Common myeloid progenitor, CD34-positive (primary cell): ENCODE data around the gene MFAP4.

Experiments
- CTCF ChIA-PET: fragments of 350-600 bp; sonication (Branson Sonifier 250); formaldehyde crosslinking; loops from one replicate; lab custom pipeline; 2021; ENCODE audit warnings: antibody characterized with exemption; lab: Charles Lee
- POLR2A ChIA-PET: fragments of 350-600 bp; sonication (Branson Sonifier 250); formaldehyde crosslinking; loops from one replicate; lab custom pipeline; 2021; ENCODE audit warnings: antibody characterized with exemption; lab: Charles Lee
- DNase-seq, 3 donors: peaks; one replicate each; pipeline versions ENCODE4 v3.0.0 to v3.0.0-alpha.2; 2013
- H3K27ac ChIP-seq, 2 experiments: 1 replicate in 1 of 2; 2 replicates in 1 of 2; pipeline ENCODE4 v1.7.0; 2013; ENCODE audit warnings: inconsistent platforms in 2 of 2, low read length in 2 of 2, mild to moderate bottlenecking in 2 of 2, low read depth in 1 of 2, moderate library complexity in 1 of 2; ENCODE audit not compliant: severe bottlenecking in 2 of 2, insufficient read depth in 1 of 2, poor library complexity in 1 of 2
- H3K27me3 ChIP-seq, 5 experiments: replicated peaks in 2 of 5; 1 replicate in 3 of 5; 2 replicates in 2 of 5; pipeline versions ENCODE4 v1.6.1 to v1.7.0; 2013; ENCODE audit warnings: low read length in 4 of 5, mild to moderate bottlenecking in 2 of 5, moderate library complexity in 2 of 5, inconsistent platforms in 1 of 5; ENCODE audit not compliant: insufficient read depth in 5 of 5, control insufficient read depth in 4 of 5
- H3K36me3 ChIP-seq, 4 experiments: 1 replicate in 2 of 4; 2 replicates in 2 of 4; pipeline versions ENCODE4 v1.6.1 to v1.7.0; 2013; ENCODE audit warnings: low read length in 3 of 4, control low read depth in 1 of 4, mild to moderate bottlenecking in 1 of 4; ENCODE audit not compliant: control insufficient read depth in 4 of 4, insufficient read depth in 4 of 4
- H3K4me1 ChIP-seq, 4 experiments: 1 replicate in 3 of 4; 2 replicates in 1 of 4; pipeline versions ENCODE4 v1.6.1 to v1.7.1; 2013; ENCODE audit warnings: low read length in 3 of 4, mild to moderate bottlenecking in 3 of 4, control low read depth in 1 of 4, inconsistent platforms in 1 of 4, moderate library complexity in 1 of 4; ENCODE audit not compliant: control insufficient read depth in 4 of 4, insufficient read depth in 4 of 4; ENCODE audit errors: control extremely low read depth in 1 of 4
- H3K4me3 ChIP-seq, 7 experiments: 1 replicate in 4 of 7; 2 replicates in 3 of 7; pipeline versions ENCODE4 v1.5.1 to v1.7.0; 2013; ENCODE audit warnings: mild to moderate bottlenecking in 7 of 7, low read length in 6 of 7, moderate library complexity in 6 of 7, inconsistent platforms in 2 of 7, low read depth in 2 of 7, control low read depth in 1 of 7; ENCODE audit not compliant: insufficient read depth in 4 of 7, control insufficient read depth in 1 of 7; ENCODE audit errors: extremely low read depth in 1 of 7
- H3K9me3 ChIP-seq, 5 experiments: 1 replicate in 4 of 5; 2 replicates in 1 of 5; pipeline versions ENCODE4 v1.6.1 to v1.7.1; 2013; ENCODE audit warnings: low read length in 4 of 5, mild to moderate bottlenecking in 2 of 5, inconsistent platforms in 1 of 5, low read depth in 1 of 5, moderate library complexity in 1 of 5; ENCODE audit not compliant: control insufficient read depth in 4 of 5, insufficient read depth in 2 of 5; ENCODE audit errors: control extremely low read depth in 1 of 5
- WGBS: methylation state at CpG from one replicate; pipeline ENCODE4 v1.1.5; 2013; ENCODE audit not compliant: insufficient coverage; 5-methylcytosine and 5-hydroxymethylcytosine counted together

Gene MFAP4

DNA sequence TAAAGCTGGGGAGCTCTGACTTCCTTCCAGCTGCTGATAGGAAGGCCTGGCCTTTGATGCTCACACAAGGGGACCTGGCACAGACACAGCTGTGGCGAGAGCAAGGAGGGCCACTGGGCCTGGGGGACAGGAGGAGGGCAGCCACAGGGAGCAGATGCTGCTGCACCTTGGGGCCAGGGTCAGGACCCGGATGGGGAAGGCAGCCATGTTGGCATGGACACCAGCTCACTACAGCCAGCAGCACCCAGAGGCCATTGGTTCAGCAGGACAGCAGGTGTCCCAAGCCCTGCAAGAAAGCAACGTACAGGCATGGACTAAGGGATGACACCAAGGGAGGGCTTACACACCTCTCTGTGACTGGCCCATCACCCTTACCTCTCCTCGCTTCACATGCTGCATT is 16.0 kb upstream of the MFAP4 start:
- no peak overlapping the region for H3K4me3 ChIP-seq
- POLR2A ChIA-PET: no interaction called here
- H3K36me3 ChIP-seq: no peaks in the 10 kb centered on the region
- peaks cover 5 to 19% (median 8%) of the 10 kb centered on the region in 4 experiments for H3K4me1 ChIP-seq
- peaks cover 0 to 3% (median 0%) of the 10 kb centered on the region in 5 experiments for H3K27me3 ChIP-seq
- no peak overlapping the region for H3K27ac ChIP-seq
- CTCF ChIA-PET: interaction anchor here (0.6 to 1.4 kb wide), 7 partner anchors 9 to 635 kb away, joined by 3 to 6 read pairs (median 3); partner anchors contain the start of gene B9D1
- H3K9me3 ChIP-seq: no peaks in the 10 kb centered on the region
- WGBS: 98% methylated on average over 4 of the region's 4 CpGs
- DNase-seq: no peak

DNA sequence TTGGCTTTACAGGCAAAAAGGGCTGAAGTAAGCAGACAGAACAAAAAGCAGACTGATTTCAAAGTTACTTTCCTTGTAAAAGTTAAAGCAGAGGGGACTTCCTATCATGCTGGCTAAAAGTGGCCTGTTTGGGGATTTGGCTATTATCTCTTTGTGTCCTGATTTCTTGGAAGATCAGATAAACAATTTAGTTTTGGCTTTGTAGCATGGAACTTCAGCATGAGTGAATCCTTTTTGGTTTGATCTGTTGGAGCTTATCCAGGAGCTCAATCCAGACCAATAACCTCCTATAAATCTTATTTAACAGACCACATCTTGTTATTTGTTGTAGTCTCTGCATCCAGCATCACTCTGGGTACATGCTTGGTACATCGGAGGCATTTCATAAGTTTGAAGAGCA is 15.2 kb upstream of the MFAP4 start:
- CTCF ChIA-PET: interaction anchor here (0.8 to 1.8 kb wide), 5 partner anchors 14 to 45 kb away, joined by 3 to 6 read pairs (median 3); no protein-coding TSS in a partner anchor
- POLR2A ChIA-PET: no interaction called here
- no CpG with 5 or more reads among the region's 1 CpG for WGBS
- Histone ChIP-seq H3K9me3 (no peaks in the 10 kb centered on the region), H3K4me1 (peaks cover 6 to 26% (median 17%) of the 10 kb centered on the region in 4 experiments), H3K4me3 (no peak overlapping the region), H3K36me3 (no peaks in the 10 kb centered on the region), H3K27me3 (peaks cover 0 to 3% (median 0%) of the 10 kb centered on the region in 5 experiments), H3K27ac (no peak overlapping the region)
- DNase-seq: no peak

DNA sequence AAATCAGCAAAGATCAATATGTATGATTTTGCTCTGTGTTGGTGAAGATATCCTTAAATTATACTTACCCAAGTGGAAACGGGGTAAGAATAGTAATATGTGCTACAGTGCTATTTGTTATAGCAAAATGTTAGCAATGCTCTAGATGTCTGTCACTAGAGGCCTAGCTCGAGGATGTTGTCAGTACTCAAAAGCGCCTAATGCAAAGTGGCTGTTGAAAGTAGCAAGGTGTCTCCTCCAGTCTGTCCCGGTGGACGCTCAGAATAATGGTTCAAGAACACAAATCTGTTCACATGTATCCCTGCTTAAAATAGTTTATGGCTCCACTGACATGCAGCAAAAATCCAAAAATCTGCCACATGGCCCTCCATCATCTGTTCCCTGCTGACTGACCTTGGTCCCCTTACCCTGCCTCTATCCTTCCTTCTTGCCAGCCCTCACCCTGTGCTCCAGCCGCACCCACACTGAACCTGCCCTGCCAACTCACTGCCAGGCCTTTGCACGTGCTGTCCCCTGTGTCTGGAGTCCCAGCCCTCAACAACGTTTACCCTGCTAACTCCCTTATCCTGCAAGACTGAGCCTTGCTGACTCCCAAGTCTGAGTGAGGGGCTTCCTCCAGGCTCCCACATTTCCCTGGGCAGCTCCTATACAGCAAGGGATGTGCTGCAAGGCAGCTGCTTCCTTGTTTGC is 14.5 kb upstream of the MFAP4 start:
- H3K9me3 ChIP-seq: no peaks in the 10 kb centered on the region
- H3K36me3 ChIP-seq: no peaks in the 10 kb centered on the region
- no peak overlapping the region for H3K4me3 ChIP-seq
- POLR2A ChIA-PET: no interaction called here
- CTCF ChIA-PET: interaction anchor here (1.0 to 2.5 kb wide), 3 partner anchors 13 to 15 kb away, joined by 3 to 8 read pairs (median 5); no protein-coding TSS in a partner anchor
- H3K27ac ChIP-seq: no peak overlapping the region
- no peak for DNase-seq
- H3K27me3 ChIP-seq: peaks cover 0 to 3% (median 0%) of the 10 kb centered on the region in 5 experiments
- WGBS: 89% methylated on average over 6 of the region's 8 CpGs
- peaks cover 6 to 26% (median 17%) of the 10 kb centered on the region in 4 experiments for H3K4me1 ChIP-seq

DNA sequence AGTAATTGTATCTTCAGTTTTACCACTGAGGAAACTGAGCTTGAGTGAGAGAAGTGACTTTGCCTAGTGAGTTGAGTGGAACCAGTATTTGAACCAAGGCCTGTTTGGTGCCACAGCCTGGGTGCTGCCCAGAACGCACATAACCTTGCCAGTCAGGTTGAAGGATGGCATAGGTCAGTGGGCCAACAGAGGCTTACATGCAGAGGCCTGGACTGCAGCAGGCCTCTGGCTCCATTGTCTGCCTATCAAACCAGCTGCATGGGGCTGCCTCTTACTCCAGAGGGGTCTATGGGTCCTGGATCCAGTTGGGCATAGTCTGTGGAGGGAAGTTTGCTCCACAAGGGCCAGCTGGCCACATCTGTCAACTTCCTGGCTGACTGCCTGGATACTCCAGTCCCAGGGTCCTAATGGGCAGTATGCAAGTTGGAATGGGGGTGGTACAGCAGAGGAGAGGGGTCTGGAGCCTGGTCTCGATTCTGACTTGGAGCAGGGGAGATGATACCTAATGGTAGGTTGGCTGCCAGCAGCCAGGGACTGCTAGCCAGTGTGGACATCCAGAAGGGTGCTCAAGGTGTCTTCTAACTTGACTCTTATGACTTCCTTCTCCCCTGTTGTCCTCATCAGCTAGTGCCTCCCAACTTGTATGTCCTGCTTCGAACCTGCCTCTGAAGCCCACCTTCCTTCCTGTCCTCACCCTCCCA is 12.9 kb upstream of the MFAP4 start:
- peaks cover 6 to 26% (median 17%) of the 10 kb centered on the region in 4 experiments for H3K4me1 ChIP-seq
- CTCF ChIA-PET: interaction anchor here (1.2 to 2.5 kb wide), 3 partner anchors 11 to 35 kb away, joined by 3 to 8 read pairs (median 3); no protein-coding TSS in a partner anchor
- no peak overlapping the region for H3K27ac ChIP-seq
- no peak overlapping the region for H3K4me3 ChIP-seq
- 95% methylated on average over 3 of the region's 3 CpGs for WGBS
- peaks cover 0 to 3% (median 0%) of the 10 kb centered on the region in 5 experiments for H3K27me3 ChIP-seq
- POLR2A ChIA-PET: no interaction called here
- no peak for DNase-seq
- no peaks in the 10 kb centered on the region for H3K36me3 ChIP-seq
- H3K9me3 ChIP-seq: no peaks in the 10 kb centered on the region

DNA sequence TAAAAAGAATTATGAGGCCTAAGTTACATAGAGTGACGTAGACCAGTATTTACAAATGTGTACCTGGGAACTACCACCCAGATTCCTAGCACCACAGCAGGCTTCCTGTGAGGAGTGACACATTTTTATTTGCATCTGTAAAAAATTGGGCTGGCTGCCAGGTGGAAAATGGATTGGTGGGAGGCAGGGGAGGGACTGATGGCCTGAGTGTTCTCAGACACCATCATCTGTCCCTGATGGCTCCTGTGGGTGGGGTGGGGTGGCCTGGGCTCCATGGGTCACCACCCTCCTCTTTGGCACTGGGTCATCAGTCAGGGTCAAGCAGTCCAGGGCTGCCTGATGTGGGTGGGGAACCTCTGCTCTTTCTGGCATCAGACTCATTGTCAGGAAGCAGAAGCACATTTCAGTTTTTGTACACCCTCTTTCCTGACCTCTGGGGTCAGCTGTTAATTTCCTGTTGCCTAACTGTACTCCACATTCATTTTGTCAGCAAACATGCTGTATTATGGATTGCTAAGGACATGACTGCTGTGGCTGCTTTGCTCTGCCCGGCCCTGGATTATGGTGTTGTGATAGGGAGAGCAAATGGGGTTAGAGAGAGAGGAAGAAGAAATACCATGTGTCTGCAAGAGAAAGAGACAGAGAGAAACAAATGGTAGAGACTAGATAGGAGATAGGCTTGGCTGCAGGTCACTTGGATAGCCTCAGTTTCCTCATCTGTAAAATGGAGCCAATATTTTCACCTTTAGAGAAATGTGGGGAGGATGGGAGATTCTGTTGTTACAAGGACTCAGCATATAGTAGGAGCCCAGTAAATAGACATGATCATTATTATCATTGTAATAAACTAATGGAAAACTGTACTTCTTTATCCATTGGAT is 11.6 kb upstream of the MFAP4 start:
- Histone ChIP-seq H3K27ac (peak overlapping the region in 1 of 2 experiments; percentile 37), H3K9me3 (no peaks in the 10 kb centered on the region), H3K27me3 (peaks cover 0 to 3% (median 0%) of the 10 kb centered on the region in 5 experiments), H3K4me3 (peak overlapping the region in 2 of 7 experiments; percentile 13), H3K36me3 (no peaks in the 10 kb centered on the region), H3K4me1 (peaks cover 6 to 26% (median 17%) of the 10 kb centered on the region in 4 experiments)
- ChIA-PET CTCF (interaction anchor here (1.2 kb wide), 1 partner anchor 10 kb away, joined by 3 read pairs; no protein-coding TSS in a partner anchor), POLR2A (no interaction called here)
- peak; percentile 78 to 94 (median 94) for DNase-seq
- 39% methylated on average over 2 of the region's 2 CpGs for WGBS

DNA sequence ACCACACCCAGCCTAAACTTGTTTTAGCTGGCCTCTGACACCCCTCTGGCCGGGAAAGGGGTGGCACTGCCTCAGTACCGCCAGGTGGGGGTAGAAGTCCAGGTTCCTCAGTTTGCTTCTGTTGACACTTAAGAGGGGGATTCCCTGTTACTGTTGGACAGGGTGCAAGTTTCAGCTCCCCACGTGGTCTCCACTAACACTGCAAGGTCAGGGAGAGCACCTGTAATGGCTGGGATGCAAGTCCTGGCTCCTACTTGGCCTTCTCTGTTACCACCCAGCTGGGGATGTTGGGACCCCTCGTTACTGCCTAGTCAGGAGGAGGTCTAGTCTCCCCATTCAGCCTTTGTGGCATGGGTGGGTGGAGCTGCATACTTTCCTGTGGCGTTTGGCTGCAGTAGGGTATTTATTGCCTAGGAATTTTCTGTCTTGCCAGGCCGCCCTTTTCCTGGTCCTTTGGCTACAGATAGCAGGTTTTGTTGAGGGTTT is 10.6 kb upstream of the MFAP4 start:
- DNase-seq: no peak
- Histone ChIP-seq H3K4me3 (no peak overlapping the region), H3K27ac (peak overlapping the region in 1 of 2 experiments; percentile 37), H3K9me3 (no peaks in the 10 kb centered on the region), H3K27me3 (no peaks in the 10 kb centered on the region), H3K4me1 (peaks cover 6 to 26% (median 17%) of the 10 kb centered on the region in 4 experiments), H3K36me3 (no peaks in the 10 kb centered on the region)
- POLR2A ChIA-PET: no interaction called here
- 90% methylated on average over 4 of the region's 6 CpGs for WGBS
- CTCF ChIA-PET: interaction anchor here (1.2 to 1.3 kb wide), 2 partner anchors 9 to 35 kb away, joined by 3 read pairs; partner anchors contain the start of gene B9D1
